H1 (cell line): Measurements from ENCODE around the gene MAPK14. TPM values are rescaled to one million over a fixed set of nuclear protein-coding genes. Genes with fewer than 3 reads are reported as not detected.

Source experiments
- CTCF ChIA-PET: fragments of 300-600 bp; sonication (Branson Sonifier 250); formaldehyde crosslinking; loops from one replicate; lab custom pipeline; 2021; ENCODE audit not compliant: partially characterized antibody; lab: Charles Lee
- POLR2A ChIA-PET: fragments of 300-600 bp; sonication (Branson Sonifier 250); formaldehyde crosslinking; loops from one replicate; lab custom pipeline; 2021; ENCODE audit warnings: inconsistent platforms; ENCODE audit not compliant: partially characterized antibody; lab: Charles Lee
- DNase-seq, 2 experiments: peaks; one replicate each; pipeline versions ENCODE4 v3.0.0 to v3.0.0-alpha.2; 2010 to 2022; ENCODE audit warnings: low spot score in 2 of 2, low read depth in 1 of 2, mixed read lengths in 1 of 2
- FAIRE-seq: peaks from 2 replicates; lab custom pipeline; 2011; peaks lifted over from hg19 to GRCh38; lab: Jason Lieb, UNC
- H2AFZ ChIP-seq: 2 replicates; pipeline ENCODE4 v1.8.1; 2012; ENCODE audit warnings: low read length, inconsistent platforms
- H2AK5ac ChIP-seq: 2 replicates; pipeline ENCODE4 v1.6.1; 2013; ENCODE audit warnings: low read depth, low read length
- H2BK120ac ChIP-seq: replicated peaks from 2 replicates; pipeline ENCODE3; 2013; ENCODE audit warnings: low read depth, low read length, inconsistent platforms
- H2BK12ac ChIP-seq: 2 replicates; pipeline ENCODE4 v1.6.1; 2013; ENCODE audit warnings: low read depth, low read length
- H2BK15ac ChIP-seq: 2 replicates; pipeline ENCODE4 v1.6.1; 2013; ENCODE audit warnings: low read length
- H2BK20ac ChIP-seq: 2 replicates; pipeline ENCODE4 v1.6.1; 2013; ENCODE audit warnings: low read length
- H2BK5ac ChIP-seq: 2 replicates; pipeline ENCODE4 v1.6.1; 2013; ENCODE audit warnings: low read depth, low read length
- H3K14ac ChIP-seq: 2 replicates; pipeline ENCODE4 v1.6.1; 2013; ENCODE audit warnings: inconsistent platforms; ENCODE audit not compliant: insufficient read length
- H3K18ac ChIP-seq: 2 replicates; pipeline ENCODE4 v1.6.1; 2013; ENCODE audit warnings: low read length; ENCODE audit errors: extremely low read depth
- H3K23ac ChIP-seq: 2 replicates; pipeline ENCODE4 v1.6.1; 2013; ENCODE audit warnings: inconsistent platforms; ENCODE audit not compliant: insufficient read length
- H3K23me2 ChIP-seq: 2 replicates; pipeline ENCODE4 v1.6.1; 2013; ENCODE audit warnings: low read depth, low read length
- H3K27ac ChIP-seq: 2 replicates; pipeline ENCODE4 v1.6.1; 2011; ENCODE audit warnings: low read depth, low read length, inconsistent platforms
- H3K27me3 ChIP-seq, 4 experiments: replicated peaks in 1 of 4; 1 replicate in 1 of 4; 2 replicates in 3 of 4; pipeline versions ENCODE4 v1.6.1 to v1.8.1; 2011 to 2013; ENCODE audit warnings: low read length in 3 of 4, mild to moderate bottlenecking in 3 of 4, inconsistent platforms in 2 of 4, mixed read lengths in 2 of 4, moderate library complexity in 1 of 4; ENCODE audit not compliant: control insufficient read depth in 3 of 4, insufficient read depth in 3 of 4; ENCODE audit errors: extremely low read depth in 1 of 4
- H3K36me3 ChIP-seq, 4 experiments: 2 replicates each; pipeline versions ENCODE4 v1.6.1 to v1.8.1; 2011 to 2013; ENCODE audit warnings: mild to moderate bottlenecking in 4 of 4, low read length in 3 of 4, moderate library complexity in 2 of 4, control low read depth in 1 of 4, inconsistent platforms in 1 of 4; ENCODE audit not compliant: insufficient read depth in 4 of 4, control insufficient read depth in 2 of 4
- H3K4ac ChIP-seq: replicated peaks from 2 replicates; pipeline ENCODE3; 2013; ENCODE audit warnings: low read length, low read depth, mixed read lengths, inconsistent platforms; ENCODE audit not compliant: insufficient read length
- H3K4me1 ChIP-seq, 4 experiments: replicated peaks in 1 of 4; 1 replicate in 1 of 4; 2 replicates in 3 of 4; pipeline versions ENCODE4 v1.6.1 to v1.8.1; 2011 to 2013; ENCODE audit warnings: low read length in 3 of 4, inconsistent platforms in 2 of 4, mixed read lengths in 1 of 4; ENCODE audit not compliant: insufficient read depth in 4 of 4, control insufficient read depth in 3 of 4
- H3K4me2 ChIP-seq, 2 experiments: 2 replicates each; pipeline versions ENCODE4 v1.6.1 to v1.8.1; 2011 to 2013; ENCODE audit warnings: low read depth in 2 of 2, low read length in 2 of 2, control low read depth in 1 of 2, inconsistent platforms in 1 of 2, mild to moderate bottlenecking in 1 of 2; ENCODE audit not compliant: insufficient read depth in 1 of 2
- H3K4me3 ChIP-seq, 4 experiments: fragments of 200-600, 300-600 bp in 1 of 4; sonication (generic), shearing (Covaris generic), sonication (Bioruptor Twin) in 1 of 4; 2 replicates each; pipeline versions ENCODE4 v1.5.1 to v1.8.1; 2011 to 2016; ENCODE audit warnings: low read length in 4 of 4, low read depth in 3 of 4, control low read depth in 2 of 4, inconsistent platforms in 2 of 4, mild to moderate bottlenecking in 2 of 4, mixed read lengths in 1 of 4, moderate library complexity in 1 of 4; ENCODE audit not compliant: insufficient read depth in 2 of 4; ENCODE audit errors: extremely low read depth in 1 of 4
- H3K56ac ChIP-seq: replicated peaks from 2 replicates; pipeline ENCODE3; 2013; ENCODE audit warnings: low read depth, mild to moderate bottlenecking, mixed read lengths, low read length, inconsistent platforms; ENCODE audit not compliant: insufficient read length
- H3K79me1 ChIP-seq: 2 replicates; pipeline ENCODE4 v1.6.1; 2013; ENCODE audit warnings: low read depth, low read length, control low read depth
- H3K79me2 ChIP-seq, 2 experiments: 2 replicates each; pipeline versions ENCODE4 v1.6.1 to v1.8.1; 2012 to 2013; ENCODE audit warnings: low read length in 2 of 2, mild to moderate bottlenecking in 2 of 2, inconsistent platforms in 1 of 2; ENCODE audit not compliant: insufficient read depth in 2 of 2, control insufficient read depth in 1 of 2
- H3K9ac ChIP-seq, 4 experiments: replicated peaks in 1 of 4; 1 replicate in 1 of 4; 2 replicates in 3 of 4; pipeline versions ENCODE4 v1.6.1 to v1.8.1; 2011 to 2013; ENCODE audit warnings: low read depth in 3 of 4, low read length in 3 of 4, control low read depth in 2 of 4, mild to moderate bottlenecking in 2 of 4, moderate library complexity in 2 of 4, inconsistent platforms in 1 of 4; ENCODE audit errors: extremely low read depth in 1 of 4
- H3K9me3 ChIP-seq, 2 experiments: 2 replicates each; pipeline versions ENCODE4 v1.6.1 to v1.8.1; 2012 to 2013; ENCODE audit warnings: mild to moderate bottlenecking in 2 of 2, moderate library complexity in 2 of 2, control low read depth in 1 of 2, inconsistent platforms in 1 of 2, low read depth in 1 of 2, low read length in 1 of 2, mixed read lengths in 1 of 2; ENCODE audit not compliant: insufficient read depth in 2 of 2
- H4K20me1 ChIP-seq, 2 experiments: replicated peaks in 1 of 2; 2 replicates each; pipeline versions ENCODE3 to v1.8.1; 2011 to 2013; ENCODE audit warnings: inconsistent platforms in 2 of 2, low read length in 2 of 2, mild to moderate bottlenecking in 1 of 2; ENCODE audit not compliant: insufficient read depth in 2 of 2, control insufficient read depth in 1 of 2
- H4K5ac ChIP-seq: 2 replicates; pipeline ENCODE4 v1.6.1; 2013; ENCODE audit warnings: low read length, low read depth, mixed read lengths, inconsistent platforms; ENCODE audit not compliant: insufficient read length
- H4K8ac ChIP-seq: 2 replicates; pipeline ENCODE4 v1.8.0; 2013; ENCODE audit warnings: mild to moderate bottlenecking, moderate library complexity, low read length, inconsistent platforms; ENCODE audit not compliant: insufficient read depth; ENCODE audit errors: extremely low read depth
- H4K91ac ChIP-seq: replicated peaks from 2 replicates; pipeline ENCODE3; 2013; ENCODE audit warnings: low read length, mixed read lengths, inconsistent platforms; ENCODE audit not compliant: insufficient read length
- CTBP2 ChIP-seq: IDR thresholded peaks from 2 replicates; pipeline ENCODE4 v1.7.0; 2011; ENCODE audit warnings: borderline replicate concordance, mild to moderate bottlenecking, moderate library complexity, mixed read lengths, low read length; ENCODE audit not compliant: insufficient read depth, insufficient read length
- E2F6 ChIP-seq: IDR thresholded peaks from 2 replicates; pipeline ENCODE4 v1.6.1; 2012; ENCODE audit warnings: inconsistent platforms
- EP300 ChIP-seq, 2 experiments: IDR thresholded peaks; 1 replicate in 1 of 2; 2 replicates in 1 of 2; pipeline ENCODE4 v1.6.1; 2011 to 2012; ENCODE audit warnings: low read depth in 2 of 2, low read length in 2 of 2, mild to moderate bottlenecking in 2 of 2, borderline replicate concordance in 1 of 2, inconsistent platforms in 1 of 2, moderate library complexity in 1 of 2
- POLR2A ChIP-seq, 2 experiments: IDR thresholded peaks; 1 replicate in 1 of 2; 2 replicates in 1 of 2; pipeline ENCODE4 v1.6.1; 2011; ENCODE audit warnings: low read depth in 2 of 2, low read length in 2 of 2, mild to moderate bottlenecking in 2 of 2; ENCODE audit errors: control extremely low read depth in 1 of 2
- SAP30 ChIP-seq: fragments of 300-600 bp; sonication (generic); IDR thresholded peaks from 2 replicates; pipeline ENCODE4 v1.7.1; 2012; ENCODE audit warnings: low read length, moderate library complexity, mild to moderate bottlenecking, inconsistent platforms; ENCODE audit not compliant: insufficient read depth, insufficient replicate concordance
- SP2 ChIP-seq: IDR thresholded peaks from 2 replicates; pipeline ENCODE4 v1.6.1; 2012; ENCODE audit warnings: mild to moderate bottlenecking, low read length, inconsistent platforms
- TAF1 ChIP-seq: IDR thresholded peaks from 2 replicates; pipeline ENCODE4 v1.6.1; 2011; ENCODE audit warnings: mild to moderate bottlenecking, low read depth, low read length
- TBP ChIP-seq: IDR thresholded peaks from 2 replicates; pipeline ENCODE4 v1.6.1; 2011; ENCODE audit warnings: low read depth, low read length, improper control_type of control experiment
- WGBS, 2 experiments: shearing (Covaris generic) in 1 of 2; methylation state at CpG; one replicate each; pipeline versions ENCODE4 v1.1.6 to v1.1.7; 2013 to 2015; ENCODE audit warnings: low lambda C conversion rate in 2 of 2, mixed read lengths in 2 of 2, inconsistent platforms in 1 of 2, low coverage in 1 of 2, missing lambda C conversion rate in 1 of 2; ENCODE audit not compliant: insufficient replicate concordance in 2 of 2, insufficient coverage in 1 of 2, insufficient read length in 1 of 2; ENCODE audit errors: extremely low coverage in 1 of 2, missing lambda C conversion rate in 1 of 2; 5-methylcytosine and 5-hydroxymethylcytosine counted together
- polyA plus RNA-seq, 7 experiments: library from polyadenylated mRNA; depleted of rRNA in 3 of 7; stranded (reverse) in 5 of 7; unstranded in 2 of 7; fragments of >200 nt in 5 of 7; fragments of 200-250 nt in 2 of 7; gene quantifications; 1 replicate in 5 of 7; 2 replicates in 1 of 7; 4 replicates in 1 of 7; pipeline versions ENCODE4 v1.2.1 to v1.2.3, GENCODE V29; 2011 to 2013; ENCODE audit warnings: missing spikeins in 2 of 7, mixed read lengths in 2 of 7
- total RNA-seq: library from RNA; stranded (reverse); fragmentation: NEBNext Ultra II Directional; extraction: Animal tissue kit (Norgen Biotek cat#: 25700); gene quantifications from 2 replicates; pipeline ENCODE4 v1.2.1, GENCODE V29; 2021
- TF ChIP-seq, protein P1 (sequence below), 3 experiments: IDR thresholded peaks; 1 replicate in 2 of 3; 2 replicates in 1 of 3; pipeline versions ENCODE4 v1.5.1 to v1.6.1; 2011; ENCODE audit warnings: low read length in 3 of 3, mild to moderate bottlenecking in 3 of 3, inconsistent platforms in 2 of 3, low read depth in 1 of 3, moderate library complexity in 1 of 3; ENCODE audit not compliant: insufficient read depth in 1 of 3; ENCODE audit errors: control extremely low read depth in 1 of 3

Gene MAPK14
- total and polyA plus RNA-seq, 2 of the 8 experiments (the other 6 are each of a cell fraction or from before 2014, with no cell fraction given) = 18.1 to 39.3 TPM

- WGBS, 2 experiments = 97% methylated on average over 3 of the region's 3 CpGs; no CpG with 5 or more reads in 1 of the 2 experiments
- Histone ChIP-seq H3K79me1 (no peaks in the 10 kb centered on the region; the same call in 1 of the 2 replicates), H2BK15ac (no peak overlapping the region), H2BK5ac (no peak overlapping the region), H3K23ac (no peak overlapping the region), H2BK20ac (no peak overlapping the region), H3K79me2 (peaks cover 0 to 23% of the 10 kb centered on the region in 2 experiments; a peak in 2 of 4 replicates), H3K56ac (no peak overlapping the region), H3K4ac (no peak overlapping the region), H4K91ac (no peak overlapping the region), H2AFZ (no peak overlapping the region), H4K20me1 (peaks cover 0 to 4% of the 10 kb centered on the region in 2 experiments), H3K36me3 (peaks cover 0 to 3% (median 0%) of the 10 kb centered on the region in 4 experiments; a peak in 2 of 8 replicates), H3K18ac (no peak overlapping the region), H2AK5ac (no peak overlapping the region), H3K27me3 (no peaks in the 10 kb centered on the region), H3K9me3 (no peaks in the 10 kb centered on the region), H3K27ac (no peak overlapping the region), H2BK120ac (no peak overlapping the region), H3K14ac (no peak overlapping the region), H2BK12ac (no peak overlapping the region), H3K4me1 (no peaks in the 10 kb centered on the region), H4K8ac (no peak overlapping the region)
- ChIA-PET POLR2A (interaction anchor here (1.0 kb wide), 1 partner anchor 36 kb away, joined by 6 read pairs; no protein-coding TSS in a partner anchor), CTCF (interaction anchor here (0.6 kb wide), 2 partner anchors 15 to 536 kb away, joined by 3 read pairs; no protein-coding TSS in a partner anchor)
- FAIRE-seq = no peak
- TF ChIP-seq EP300 (IDR thresholded peaks at IDR 0.05; ENCODE audit: borderline replicate concordance in 1 of 2, low read depth in 2 of 2, low read length in 2 of 2) (no peak), SAP30 (no peak), SP2 (no peak), TAF1 (no peak), E2F6 (no peak), CTBP2 (no peak), POLR2A (IDR thresholded peaks at IDR 0.05; ENCODE audit: control extremely low read depth in 1 of 2, low read depth in 2 of 2, low read length in 2 of 2) (no peak), TBP (no peak)
- TF ChIP-seq, protein P1, sequence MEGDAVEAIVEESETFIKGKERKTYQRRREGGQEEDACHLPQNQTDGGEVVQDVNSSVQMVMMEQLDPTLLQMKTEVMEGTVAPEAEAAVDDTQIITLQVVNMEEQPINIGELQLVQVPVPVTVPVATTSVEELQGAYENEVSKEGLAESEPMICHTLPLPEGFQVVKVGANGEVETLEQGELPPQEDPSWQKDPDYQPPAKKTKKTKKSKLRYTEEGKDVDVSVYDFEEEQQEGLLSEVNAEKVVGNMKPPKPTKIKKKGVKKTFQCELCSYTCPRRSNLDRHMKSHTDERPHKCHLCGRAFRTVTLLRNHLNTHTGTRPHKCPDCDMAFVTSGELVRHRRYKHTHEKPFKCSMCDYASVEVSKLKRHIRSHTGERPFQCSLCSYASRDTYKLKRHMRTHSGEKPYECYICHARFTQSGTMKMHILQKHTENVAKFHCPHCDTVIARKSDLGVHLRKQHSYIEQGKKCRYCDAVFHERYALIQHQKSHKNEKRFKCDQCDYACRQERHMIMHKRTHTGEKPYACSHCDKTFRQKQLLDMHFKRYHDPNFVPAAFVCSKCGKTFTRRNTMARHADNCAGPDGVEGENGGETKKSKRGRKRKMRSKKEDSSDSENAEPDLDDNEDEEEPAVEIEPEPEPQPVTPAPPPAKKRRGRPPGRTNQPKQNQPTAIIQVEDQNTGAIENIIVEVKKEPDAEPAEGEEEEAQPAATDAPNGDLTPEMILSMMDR (IDR thresholded peaks at IDR 0.05; ENCODE audit: control extremely low read depth in 1 of 3, insufficient read depth in 1 of 3, low read depth in 1 of 3, low read length in 3 of 3) = no peak
- TF ChIP-seq, all 59 proteins: peak for 0
- no peak for DNase-seq
- Histone ChIP-seq H3K4me3 (no peak overlapping the region), H3K9ac (no peak overlapping the region), H3K23me2 (peaks cover 4% of the 10 kb centered on the region; the same call in 1 of the 2 replicates), H4K5ac (no peak overlapping the region), H3K4me2 (no peak overlapping the region)
Measured at GRCh38 chr6:36064770-36065396, 37.3 kb downstream of the MAPK14 start.
